ENCODE results near the gene TRIO. TPM values are rescaled to one million over a fixed set of nuclear protein-coding genes. Genes with fewer than 3 reads are reported as not detected.

The TRIO gene
- total and polyA plus RNA-seq, 4 donors = 23.8 to 243 (median 110) TPM

DNA sequence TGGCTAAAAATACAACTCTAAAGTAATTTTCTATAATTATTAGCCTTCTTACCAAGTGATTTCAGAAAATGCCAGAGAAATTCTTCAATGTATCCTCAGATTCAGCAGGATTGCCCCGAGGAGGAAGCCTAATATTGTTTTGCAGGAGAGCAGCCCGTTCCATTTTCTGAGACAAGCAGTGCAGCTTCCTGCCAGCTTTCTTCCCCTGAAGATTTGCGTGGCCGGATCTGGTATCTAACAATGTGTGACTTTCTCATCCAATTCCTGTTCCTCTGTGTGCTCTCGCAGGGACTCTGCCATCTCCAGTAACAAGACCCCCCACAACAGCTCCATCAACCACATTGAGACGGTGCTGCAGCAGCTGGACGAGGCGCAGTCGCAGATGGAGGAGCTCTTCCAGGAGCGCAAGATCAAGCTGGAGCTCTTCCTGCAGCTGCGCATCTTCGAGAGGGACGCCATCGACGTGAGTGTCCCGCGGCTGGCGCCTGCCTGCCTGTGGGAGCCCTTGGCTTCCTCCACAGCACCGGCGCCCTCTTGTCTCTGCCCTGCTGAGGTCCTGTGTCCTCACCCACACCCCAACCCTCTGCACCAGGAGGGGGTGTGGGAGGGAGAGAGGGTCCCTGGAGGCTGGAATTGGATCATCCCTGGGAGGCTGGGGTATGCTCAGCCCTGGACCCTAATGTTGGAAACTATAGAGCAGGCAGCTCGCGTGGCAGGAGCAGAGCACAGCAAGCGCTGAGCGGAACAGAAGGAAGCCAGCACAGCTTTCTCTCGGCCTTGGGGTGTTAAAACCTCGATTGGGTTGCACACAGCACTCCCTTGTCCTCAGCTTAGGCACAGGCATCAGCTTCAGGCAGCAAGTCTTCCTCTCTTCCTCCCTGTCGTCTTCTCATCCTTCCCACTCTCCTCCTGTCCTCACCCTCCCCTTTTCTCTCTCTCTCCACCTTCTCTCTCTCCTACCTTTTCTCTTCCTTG is 216.2 kb downstream of the TRIO start:
- Histone ChIP-seq H3K9ac (ENCODE audit: insufficient read depth in 1 of 2, low read length in 2 of 2) (no peak overlapping the region), H3K27me3 (ENCODE audit: control insufficient read depth in 3 of 3, insufficient read depth in 3 of 3, low read length in 2 of 3) (no peaks in the 10 kb centered on the region), H3K9me3 (ENCODE audit: control insufficient read depth in 4 of 4, insufficient read depth in 3 of 4, low read length in 3 of 4) (no peaks in the 10 kb centered on the region), H3K4me1 (ENCODE audit: control insufficient read depth in 5 of 5, insufficient read depth in 5 of 5, low read length in 5 of 5) (peaks cover 0 to 9% (median 0%) of the 10 kb centered on the region in 5 donors), H3K27ac (ENCODE audit: low read depth in 1 of 2, low read length in 1 of 2) (no peak overlapping the region), H3K36me3 (ENCODE audit: control insufficient read depth in 4 of 4, insufficient read depth in 4 of 4, low read length in 4 of 4) (peaks cover 11 to 31% (median 21%) of the 10 kb centered on the region in 4 donors), H3K4me3 (no peak overlapping the region)
- WGBS, 2 donors = 81 to 86% methylated on average over 27 of the region's 27 CpGs
- TF ChIP-seq CTCF (IDR thresholded peaks at IDR 0.05; ENCODE audit: control extremely low read depth, extremely low read depth) = no peak
- DNase-seq = no peak
- no peak for ATAC-seq (ENCODE audit: insufficient read depth, low FRiP score)

DNA sequence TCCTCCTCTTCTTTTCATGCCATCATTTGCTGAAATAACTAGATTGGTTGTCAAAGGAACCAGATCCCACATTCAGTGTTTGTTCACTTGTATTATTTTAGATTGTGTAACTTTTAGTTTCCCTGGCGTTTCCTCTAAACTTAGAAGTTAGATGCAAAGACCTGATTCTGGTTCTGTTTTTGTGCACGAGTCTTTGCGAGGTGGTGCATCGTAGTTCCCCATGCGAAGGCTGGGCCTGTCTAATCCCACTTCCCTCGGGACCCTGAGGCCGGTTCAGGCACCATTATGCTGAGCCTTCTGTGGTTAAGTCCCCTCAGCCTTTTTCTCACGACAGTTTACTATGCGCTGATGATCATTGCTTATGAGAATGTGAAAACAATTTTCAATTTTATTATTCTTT is 219.3 kb downstream of the TRIO start:
- H3K36me3 ChIP-seq (ENCODE audit: control insufficient read depth in 4 of 4, insufficient read depth in 4 of 4, low read length in 4 of 4) = peaks cover 36 to 53% (median 40%) of the 10 kb centered on the region in 4 donors
- ATAC-seq (ENCODE audit: insufficient read depth, low FRiP score) (no peak), DNase-seq (no peak)
- no peaks in the 10 kb centered on the region for H3K27me3 ChIP-seq (ENCODE audit: control insufficient read depth in 3 of 3, insufficient read depth in 3 of 3, low read length in 2 of 3)
- 44 to 77% methylated on average over 9 of the region's 9 CpGs for WGBS, 2 donors
- no peak for TF ChIP-seq CTCF (IDR thresholded peaks at IDR 0.05; ENCODE audit: control extremely low read depth, extremely low read depth)
- H3K9ac ChIP-seq (ENCODE audit: insufficient read depth in 1 of 2, low read length in 2 of 2) = no peak overlapping the region
- no peaks in the 10 kb centered on the region for H3K9me3 ChIP-seq (ENCODE audit: control insufficient read depth in 4 of 4, insufficient read depth in 3 of 4, low read length in 3 of 4)
- H3K27ac ChIP-seq (ENCODE audit: low read depth in 1 of 2, low read length in 1 of 2) = no peak overlapping the region
- H3K4me1 ChIP-seq (ENCODE audit: control insufficient read depth in 5 of 5, insufficient read depth in 5 of 5, low read length in 5 of 5) = peaks cover 0 to 4% (median 0%) of the 10 kb centered on the region in 5 donors
- H3K4me3 ChIP-seq = no peak overlapping the region

DNA sequence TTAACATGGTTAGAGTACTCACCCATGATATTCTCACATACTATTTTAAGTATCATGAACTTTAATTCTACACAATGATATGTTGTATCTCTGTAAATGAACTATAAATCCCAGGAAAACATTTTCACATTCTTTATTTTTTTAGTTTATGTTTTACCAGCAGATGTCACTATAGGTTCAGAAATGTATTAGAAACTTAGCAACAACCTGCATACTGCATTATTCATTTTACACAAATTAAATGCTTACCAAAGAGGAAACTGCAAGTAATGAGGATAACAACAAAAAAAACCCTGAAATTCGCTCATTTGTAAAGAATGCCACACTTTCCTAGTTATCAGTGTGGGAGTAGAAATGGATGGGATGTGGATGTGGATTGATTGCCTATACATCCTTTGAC is 221.0 kb downstream of the TRIO start:
- no peak for TF ChIP-seq CTCF (IDR thresholded peaks at IDR 0.05; ENCODE audit: control extremely low read depth, extremely low read depth)
- no peaks in the 10 kb centered on the region for H3K9me3 ChIP-seq (ENCODE audit: control insufficient read depth in 4 of 4, insufficient read depth in 3 of 4, low read length in 3 of 4)
- no peak overlapping the region for H3K4me3 ChIP-seq
- peaks cover 0 to 1% (median 0%) of the 10 kb centered on the region in 5 donors for H3K4me1 ChIP-seq (ENCODE audit: control insufficient read depth in 5 of 5, insufficient read depth in 5 of 5, low read length in 5 of 5)
- no peaks in the 10 kb centered on the region for H3K27me3 ChIP-seq (ENCODE audit: control insufficient read depth in 3 of 3, insufficient read depth in 3 of 3, low read length in 2 of 3)
- H3K36me3 ChIP-seq (ENCODE audit: control insufficient read depth in 4 of 4, insufficient read depth in 4 of 4, low read length in 4 of 4) = peaks cover 46 to 52% (median 49%) of the 10 kb centered on the region in 4 donors
- H3K9ac ChIP-seq (ENCODE audit: insufficient read depth in 1 of 2, low read length in 2 of 2) = no peak overlapping the region
- ATAC-seq (ENCODE audit: insufficient read depth, low FRiP score) (no peak), DNase-seq (peak in 2 of 3 donors; percentile 37)
- H3K27ac ChIP-seq (ENCODE audit: low read depth in 1 of 2, low read length in 1 of 2) = no peak overlapping the region
- WGBS, 2 donors = 85 to 95% methylated on average over 1 of the region's 1 CpG

All from lung (tissue), 12 donors.